GOT3 (cell line): ENCODE measurements around the gene UBE2O.

ENCODE experiments used
- DNase-seq: peaks from one replicate; lab custom pipeline; 2025; ENCODE audit warnings: mixed read lengths; lab: John Stamatoyannopoulos, UW

Gene UBE2O

DNA sequence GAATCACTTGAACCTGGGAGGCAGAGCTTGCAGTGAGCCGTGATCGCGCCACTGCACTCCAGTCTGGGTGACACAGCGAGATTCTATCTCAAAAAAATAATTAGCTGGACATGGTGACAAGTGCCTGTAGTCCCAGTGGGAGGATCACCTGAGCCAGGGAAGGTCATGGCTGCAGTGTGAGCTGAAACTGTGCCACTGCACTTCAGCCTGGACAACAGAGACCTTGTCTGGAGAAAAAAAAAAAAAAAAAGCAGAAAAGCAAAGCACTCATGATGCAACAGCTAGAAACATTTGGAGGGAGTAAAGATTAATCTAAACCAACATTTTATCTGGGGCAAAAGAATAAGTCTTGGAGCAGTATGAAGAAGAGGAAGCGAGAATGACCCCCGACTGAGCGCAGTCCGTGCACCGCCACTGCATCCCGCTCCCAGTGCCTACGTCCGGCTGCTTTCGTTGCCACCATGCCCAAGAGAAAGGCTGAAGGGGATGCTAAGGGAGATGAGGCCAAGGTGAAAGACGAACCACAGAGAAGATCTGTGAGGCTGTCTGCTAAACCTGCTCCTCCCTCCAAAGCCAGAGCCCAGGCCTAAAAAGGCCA, 107.5 kb downstream of the UBE2O start:
- no peak for DNase-seq

DNA sequence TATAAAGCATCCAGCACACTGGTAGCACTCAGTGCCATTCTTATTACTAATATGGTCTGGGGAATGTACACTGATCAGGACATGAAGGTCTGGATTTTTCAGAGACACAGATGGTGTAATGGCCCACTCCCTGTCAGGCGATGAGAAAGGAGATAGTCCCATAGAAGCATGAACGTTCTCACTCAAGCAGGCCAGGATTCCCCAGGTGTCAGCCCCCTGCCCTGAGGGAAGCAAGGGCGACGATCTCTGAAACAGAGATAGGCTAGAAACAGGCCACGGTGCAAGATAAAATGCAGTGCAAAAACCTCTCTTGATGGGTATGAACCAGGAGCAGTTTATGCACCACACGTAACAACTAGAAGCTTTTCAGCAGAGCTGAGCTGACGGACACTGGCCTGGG, 109.8 kb downstream of the UBE2O start:
- no peak for DNase-seq

DNA sequence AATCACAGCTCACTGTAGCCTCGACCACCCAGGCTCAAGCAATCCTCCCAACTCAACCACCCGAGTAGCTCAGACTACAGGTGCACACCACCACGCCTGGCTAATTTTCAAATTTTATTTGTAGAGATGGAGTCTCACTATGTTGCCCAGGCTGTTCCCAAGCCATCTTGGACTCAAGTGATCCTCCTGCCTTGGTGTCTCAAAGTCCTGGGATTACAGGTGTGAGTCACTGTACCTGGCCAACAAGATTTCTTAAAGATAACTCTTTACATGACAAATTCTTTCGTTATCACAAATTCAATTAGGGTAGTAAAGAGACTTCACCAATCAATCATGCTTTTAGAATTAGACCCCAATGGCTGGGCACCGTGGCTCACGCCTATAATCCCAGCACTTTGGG, 111.7 kb downstream of the UBE2O start:
- DNase-seq, result no peak
